Measurements from ENCODE around the gene MCF2L2.
"Not testable (repeated sequence)": the region's sequence is repeated elsewhere in the genome, so short reads cannot be mapped to it uniquely, and the experiment has no call there.

MCF2L2 gene

GRCh38 chr3:183444748-183445147, 16.3 kb upstream of the MCF2L2 start:
- Histone ChIP-seq H3K9ac (ENCODE audit: low read depth in 1 of 2, low read length in 2 of 2) (no peak overlapping the region), H3K27me3 (ENCODE audit: control insufficient read depth in 1 of 2, insufficient read depth in 2 of 2, low read length in 2 of 2) (no peaks in the 10 kb centered on the region), H3K4me3 (ENCODE audit: low read depth in 1 of 2, low read length in 2 of 2) (no peak overlapping the region), H3K36me3 (ENCODE audit: control insufficient read depth in 1 of 2, insufficient read depth in 2 of 2, low read length in 2 of 2) (no peaks in the 10 kb centered on the region), H3K27ac (ENCODE audit: low read depth, low read length) (no peak overlapping the region), H3K9me3 (ENCODE audit: control insufficient read depth in 1 of 2, low read length in 2 of 2) (peaks cover 6 to 19% of the 10 kb centered on the region in 2 donors), H3K4me1 (ENCODE audit: control insufficient read depth in 1 of 2, insufficient read depth in 2 of 2, low read length in 2 of 2) (peaks cover 11% of the 10 kb centered on the region in 2 donors)

DNA sequence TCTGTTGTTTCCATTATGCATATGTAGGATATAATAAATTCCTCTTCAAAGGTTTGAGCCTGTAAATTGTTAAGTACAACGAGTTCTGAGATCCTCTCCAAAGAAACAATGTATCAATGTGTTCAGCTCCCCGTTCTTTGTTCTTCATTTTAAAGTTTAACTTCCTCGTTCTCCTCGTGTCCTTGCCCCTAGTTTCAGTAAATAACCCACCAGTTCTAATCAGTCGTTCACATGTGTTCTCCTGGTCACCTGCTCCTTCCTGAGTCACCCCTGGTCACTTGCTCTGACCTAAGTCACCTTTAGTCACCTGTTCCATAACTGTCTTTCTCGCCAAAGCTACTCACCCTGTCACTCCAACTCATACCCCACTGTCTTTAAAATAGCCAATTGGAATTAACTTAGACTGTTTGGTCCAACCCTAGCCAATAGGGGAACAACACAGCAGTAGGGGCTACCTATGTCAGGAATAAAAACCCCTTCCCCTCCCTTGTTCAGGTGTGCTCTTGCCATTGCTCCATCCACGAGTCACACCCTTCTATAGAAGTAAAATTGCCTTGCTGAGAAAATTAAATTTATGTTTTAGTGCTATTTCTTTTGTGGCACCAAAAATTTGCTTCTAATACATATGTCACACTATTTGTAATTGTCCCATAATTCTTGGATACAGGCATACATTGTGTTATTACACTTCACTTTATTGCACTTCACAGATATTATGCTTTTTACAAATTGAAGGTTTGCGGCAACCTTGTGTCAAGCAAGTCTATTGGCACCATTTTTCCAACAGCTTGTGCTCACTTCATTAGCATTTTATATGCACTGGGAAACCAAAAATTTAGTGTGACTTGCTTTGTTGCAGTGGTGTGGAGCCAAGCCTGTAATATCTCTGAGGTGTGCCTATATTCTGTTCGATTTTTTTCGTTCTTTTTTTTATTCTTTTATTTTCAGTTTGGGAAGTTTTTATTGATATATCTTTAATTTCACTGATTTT, 15.3 kb upstream of the MCF2L2 start:
- H3K27me3 ChIP-seq (ENCODE audit: control insufficient read depth in 1 of 2, insufficient read depth in 2 of 2, low read length in 2 of 2) = no peaks in the 10 kb centered on the region
- H3K9ac ChIP-seq (ENCODE audit: low read depth in 1 of 2, low read length in 2 of 2) = no peak overlapping the region
- no peak overlapping the region for H3K4me3 ChIP-seq (ENCODE audit: low read depth in 1 of 2, low read length in 2 of 2)
- H3K27ac ChIP-seq (ENCODE audit: low read depth, low read length) = no peak overlapping the region
- peaks cover 9% of the 10 kb centered on the region in 2 donors for H3K4me1 ChIP-seq (ENCODE audit: control insufficient read depth in 1 of 2, insufficient read depth in 2 of 2, low read length in 2 of 2)
- H3K9me3 ChIP-seq (ENCODE audit: control insufficient read depth in 1 of 2, low read length in 2 of 2) = peaks cover 6 to 19% of the 10 kb centered on the region in 2 donors
- H3K36me3 ChIP-seq (ENCODE audit: control insufficient read depth in 1 of 2, insufficient read depth in 2 of 2, low read length in 2 of 2) = no peaks in the 10 kb centered on the region

- H3K27me3 ChIP-seq (ENCODE audit: control insufficient read depth in 1 of 2, insufficient read depth in 2 of 2, low read length in 2 of 2) = no peaks in the 10 kb centered on the region
- H3K9ac ChIP-seq (ENCODE audit: low read depth in 1 of 2, low read length in 2 of 2) = no peak overlapping the region
- peaks cover 6 to 19% of the 10 kb centered on the region in 2 donors for H3K9me3 ChIP-seq (ENCODE audit: control insufficient read depth in 1 of 2, low read length in 2 of 2)
- no peaks in the 10 kb centered on the region for H3K36me3 ChIP-seq (ENCODE audit: control insufficient read depth in 1 of 2, insufficient read depth in 2 of 2, low read length in 2 of 2)
- H3K4me3 ChIP-seq (ENCODE audit: low read depth in 1 of 2, low read length in 2 of 2) = no peak overlapping the region
- H3K27ac ChIP-seq (ENCODE audit: low read depth, low read length) = no peak overlapping the region
- peaks cover 2% of the 10 kb centered on the region in 2 donors for H3K4me1 ChIP-seq (ENCODE audit: control insufficient read depth in 1 of 2, insufficient read depth in 2 of 2, low read length in 2 of 2)
Measured at GRCh38 chr3:183442994-183443393, 14.6 kb upstream of the MCF2L2 start.

DNA sequence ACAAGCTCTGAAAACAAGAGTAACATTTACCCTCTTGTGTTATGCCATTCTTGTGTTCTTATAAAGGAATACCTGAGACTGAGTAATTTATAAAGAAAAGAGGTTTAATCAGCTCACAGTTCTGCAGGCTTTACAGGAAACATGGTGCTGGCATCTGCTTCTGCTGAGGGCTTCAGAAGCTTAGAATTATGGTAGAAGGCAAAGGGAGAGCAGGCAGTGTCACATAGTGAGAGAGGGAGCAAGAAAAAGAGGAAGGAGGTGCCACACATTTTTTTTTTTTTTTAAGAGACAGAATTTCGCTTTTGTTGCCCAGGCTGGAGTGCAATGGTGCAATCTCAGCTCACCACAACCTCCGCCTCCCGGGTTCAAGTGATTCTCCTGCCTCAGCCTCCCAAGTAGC, 12.1 kb upstream of the MCF2L2 start:
- not testable (repeated sequence) for H3K27ac ChIP-seq (ENCODE audit: low read depth, low read length); H3K9ac ChIP-seq (ENCODE audit: low read depth in 1 of 2, low read length in 2 of 2); H3K27me3 ChIP-seq (ENCODE audit: control insufficient read depth in 1 of 2, insufficient read depth in 2 of 2, low read length in 2 of 2); H3K4me1 ChIP-seq (ENCODE audit: control insufficient read depth in 1 of 2, insufficient read depth in 2 of 2, low read length in 2 of 2); H3K36me3 ChIP-seq (ENCODE audit: control insufficient read depth in 1 of 2, insufficient read depth in 2 of 2, low read length in 2 of 2); H3K4me3 ChIP-seq (ENCODE audit: low read depth in 1 of 2, low read length in 2 of 2)
- H3K9me3 ChIP-seq (ENCODE audit: control insufficient read depth in 1 of 2, low read length in 2 of 2) = peaks cover 6 to 19% of the 10 kb centered on the region in 2 donors

- peaks cover 0 to 2% of the 10 kb centered on the region in 2 donors for H3K27me3 ChIP-seq (ENCODE audit: control insufficient read depth in 1 of 2, insufficient read depth in 2 of 2, low read length in 2 of 2)
- no peak overlapping the region for H3K4me3 ChIP-seq (ENCODE audit: low read depth in 1 of 2, low read length in 2 of 2)
- no peak overlapping the region for H3K27ac ChIP-seq (ENCODE audit: low read depth, low read length)
- no peaks in the 10 kb centered on the region for H3K4me1 ChIP-seq (ENCODE audit: control insufficient read depth in 1 of 2, insufficient read depth in 2 of 2, low read length in 2 of 2)
- H3K36me3 ChIP-seq (ENCODE audit: control insufficient read depth in 1 of 2, insufficient read depth in 2 of 2, low read length in 2 of 2) = no peaks in the 10 kb centered on the region
- no peak overlapping the region for H3K9ac ChIP-seq (ENCODE audit: low read depth in 1 of 2, low read length in 2 of 2)
- H3K9me3 ChIP-seq (ENCODE audit: control insufficient read depth in 1 of 2, low read length in 2 of 2) = peaks cover 6 to 17% of the 10 kb centered on the region in 2 donors
Measured at GRCh38 chr3:183439515-183439914, 11.1 kb upstream of the MCF2L2 start.

DNA sequence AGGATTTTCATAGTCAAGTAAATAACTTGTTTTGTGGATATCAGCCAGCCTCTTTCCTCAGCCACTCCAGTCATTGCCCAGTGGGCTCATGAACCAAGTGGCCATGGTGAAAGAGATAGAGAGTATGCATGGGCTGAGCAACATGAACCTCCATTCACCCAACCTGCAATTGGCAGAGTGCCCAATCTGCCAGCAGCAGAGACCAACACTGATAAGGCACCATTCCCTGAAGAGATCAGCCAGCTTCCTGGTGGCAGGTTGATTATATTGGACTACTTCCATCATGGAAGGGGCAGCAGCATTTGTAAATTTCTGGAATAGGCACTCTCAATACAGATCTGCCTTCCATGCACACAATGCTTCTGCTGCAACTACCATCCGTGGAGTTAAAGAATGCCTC, 10.3 kb upstream of the MCF2L2 start:
- H3K27me3 ChIP-seq (ENCODE audit: control insufficient read depth in 1 of 2, insufficient read depth in 2 of 2, low read length in 2 of 2) = peaks cover 0 to 2% of the 10 kb centered on the region in 2 donors
- peaks cover 4 to 9% of the 10 kb centered on the region in 2 donors for H3K9me3 ChIP-seq (ENCODE audit: control insufficient read depth in 1 of 2, low read length in 2 of 2)
- H3K27ac ChIP-seq (ENCODE audit: low read depth, low read length) = no peak overlapping the region
- H3K4me3 ChIP-seq (ENCODE audit: low read depth in 1 of 2, low read length in 2 of 2) = no peak overlapping the region
- H3K36me3 ChIP-seq (ENCODE audit: control insufficient read depth in 1 of 2, insufficient read depth in 2 of 2, low read length in 2 of 2) = no peaks in the 10 kb centered on the region
- H3K9ac ChIP-seq (ENCODE audit: low read depth in 1 of 2, low read length in 2 of 2) = no peak overlapping the region
- H3K4me1 ChIP-seq (ENCODE audit: control insufficient read depth in 1 of 2, insufficient read depth in 2 of 2, low read length in 2 of 2) = no peaks in the 10 kb centered on the region

GRCh38 chr3:183437666-183438564, 9.5 kb upstream of the MCF2L2 start:
- Histone ChIP-seq H3K36me3 (ENCODE audit: control insufficient read depth in 1 of 2, insufficient read depth in 2 of 2, low read length in 2 of 2) (no peaks in the 10 kb centered on the region), H3K9me3 (ENCODE audit: control insufficient read depth in 1 of 2, low read length in 2 of 2) (peaks cover 0 to under 1% of the 10 kb centered on the region in 2 donors), H3K27me3 (ENCODE audit: control insufficient read depth in 1 of 2, insufficient read depth in 2 of 2, low read length in 2 of 2) (peaks cover 0 to 2% of the 10 kb centered on the region in 2 donors), H3K4me1 (ENCODE audit: control insufficient read depth in 1 of 2, insufficient read depth in 2 of 2, low read length in 2 of 2) (no peaks in the 10 kb centered on the region), H3K4me3 (ENCODE audit: low read depth in 1 of 2, low read length in 2 of 2) (no peak overlapping the region), H3K9ac (ENCODE audit: low read depth in 1 of 2, low read length in 2 of 2) (no peak overlapping the region), H3K27ac (ENCODE audit: low read depth, low read length) (no peak overlapping the region)

GRCh38 chr3:183437061-183437460, 8.6 kb upstream of the MCF2L2 start:
- H3K27ac ChIP-seq (ENCODE audit: low read depth, low read length) = no peak overlapping the region
- no peak overlapping the region for H3K4me3 ChIP-seq (ENCODE audit: low read depth in 1 of 2, low read length in 2 of 2)
- H3K9me3 ChIP-seq (ENCODE audit: control insufficient read depth in 1 of 2, low read length in 2 of 2) = no peaks in the 10 kb centered on the region
- no peak overlapping the region for H3K9ac ChIP-seq (ENCODE audit: low read depth in 1 of 2, low read length in 2 of 2)
- H3K36me3 ChIP-seq (ENCODE audit: control insufficient read depth in 1 of 2, insufficient read depth in 2 of 2, low read length in 2 of 2) = no peaks in the 10 kb centered on the region
- no peaks in the 10 kb centered on the region for H3K4me1 ChIP-seq (ENCODE audit: control insufficient read depth in 1 of 2, insufficient read depth in 2 of 2, low read length in 2 of 2)
- H3K27me3 ChIP-seq (ENCODE audit: control insufficient read depth in 1 of 2, insufficient read depth in 2 of 2, low read length in 2 of 2) = peaks cover 0 to 2% of the 10 kb centered on the region in 2 donors

DNA sequence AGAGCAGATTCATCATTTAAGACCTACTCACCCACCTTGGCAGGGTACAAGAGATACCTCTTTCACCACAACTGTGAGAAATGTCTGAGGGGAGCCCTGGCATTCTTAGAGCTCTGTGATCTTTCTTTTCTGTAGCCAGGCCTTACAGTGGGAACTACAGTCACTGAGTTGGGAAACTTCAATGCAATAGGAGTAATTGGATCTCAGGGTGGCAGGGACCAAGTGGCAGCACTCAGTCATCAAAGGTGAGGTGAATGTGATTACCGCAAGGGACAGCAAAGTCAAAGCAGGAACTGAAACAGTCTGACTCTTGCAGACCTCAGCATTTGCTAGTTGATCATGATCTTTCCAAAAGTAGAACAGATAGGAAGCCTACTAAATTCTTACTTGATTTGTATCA, 7.2 kb upstream of the MCF2L2 start:
- Histone ChIP-seq H3K36me3 (ENCODE audit: control insufficient read depth in 1 of 2, insufficient read depth in 2 of 2, low read length in 2 of 2) (no peaks in the 10 kb centered on the region), H3K9me3 (ENCODE audit: control insufficient read depth in 1 of 2, low read length in 2 of 2) (no peaks in the 10 kb centered on the region), H3K27ac (ENCODE audit: low read depth, low read length) (no peak overlapping the region), H3K9ac (ENCODE audit: low read depth in 1 of 2, low read length in 2 of 2) (no peak overlapping the region), H3K4me3 (ENCODE audit: low read depth in 1 of 2, low read length in 2 of 2) (no peak overlapping the region), H3K4me1 (ENCODE audit: control insufficient read depth in 1 of 2, insufficient read depth in 2 of 2, low read length in 2 of 2) (no peaks in the 10 kb centered on the region), H3K27me3 (ENCODE audit: control insufficient read depth in 1 of 2, insufficient read depth in 2 of 2, low read length in 2 of 2) (peaks cover 0 to 6% of the 10 kb centered on the region in 2 donors)

DNA sequence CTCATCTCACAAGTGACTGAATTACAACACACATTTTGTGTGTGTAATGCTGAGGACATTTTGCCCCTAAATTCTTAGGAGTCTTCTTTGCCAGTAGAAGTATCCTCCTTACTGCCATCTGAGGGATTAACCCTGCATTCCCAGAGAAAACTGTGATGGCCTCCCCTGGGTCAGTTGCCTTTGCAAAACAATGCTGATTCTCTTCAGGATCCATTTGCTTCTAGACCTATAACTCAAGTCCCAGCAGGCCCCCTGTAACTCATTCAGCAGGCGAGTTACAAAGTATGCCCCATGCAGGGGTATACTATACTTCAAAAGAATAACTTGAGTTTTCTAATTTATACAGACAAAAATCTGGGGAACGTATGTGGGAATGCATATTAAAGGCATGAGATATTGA, 6.6 kb upstream of the MCF2L2 start:
- H3K4me3 ChIP-seq (ENCODE audit: low read depth in 1 of 2, low read length in 2 of 2) = no peak overlapping the region
- peaks cover 0 to 6% of the 10 kb centered on the region in 2 donors for H3K27me3 ChIP-seq (ENCODE audit: control insufficient read depth in 1 of 2, insufficient read depth in 2 of 2, low read length in 2 of 2)
- no peaks in the 10 kb centered on the region for H3K9me3 ChIP-seq (ENCODE audit: control insufficient read depth in 1 of 2, low read length in 2 of 2)
- no peak overlapping the region for H3K27ac ChIP-seq (ENCODE audit: low read depth, low read length)
- no peaks in the 10 kb centered on the region for H3K4me1 ChIP-seq (ENCODE audit: control insufficient read depth in 1 of 2, insufficient read depth in 2 of 2, low read length in 2 of 2)
- no peak overlapping the region for H3K9ac ChIP-seq (ENCODE audit: low read depth in 1 of 2, low read length in 2 of 2)
- no peaks in the 10 kb centered on the region for H3K36me3 ChIP-seq (ENCODE audit: control insufficient read depth in 1 of 2, insufficient read depth in 2 of 2, low read length in 2 of 2)
